ENCODE data around the gene TADA2B. TPM values are rescaled to one million over a fixed set of nuclear protein-coding genes. Genes with fewer than 3 reads are reported as not detected.

The TADA2B gene
- total and polyA plus RNA-seq, 2 experiments from 2014 or later: 15.4 to 20.1 TPM

GRCh38 chr4:7061815-7062214 lies 18.6 kb downstream of the TADA2B start:
- WGBS (ENCODE audit: low lambda C conversion rate, missing lambda C conversion rate): 95% methylated on average over 6 of the region's 6 CpGs
- Histone ChIP-seq H3K27ac (no peak overlapping the region), H3K79me2 (peaks cover 41% of the 10 kb centered on the region), H4K20me1 (ENCODE audit: insufficient read depth, poor library complexity, severe bottlenecking) (peaks cover 43% of the 10 kb centered on the region), H3K9me3 (ENCODE audit: low read depth) (no peaks in the 10 kb centered on the region), H3K36me3 (replicated peaks; ENCODE audit: insufficient read depth, low read depth) (no peaks in the 10 kb centered on the region), H3K27me3 (no peaks in the 10 kb centered on the region), H3K4me3 (no peak overlapping the region), H2AFZ (no peak overlapping the region), H3K4me2 (no peak overlapping the region), H3K9me2 (replicated peaks; ENCODE audit: insufficient read depth) (no peaks in the 10 kb centered on the region), H3K4me1 (ENCODE audit: insufficient read depth) (peaks cover 8% of the 10 kb centered on the region)
- no peak for TF ChIP-seq CTCF (IDR thresholded peaks at IDR 0.05; ENCODE audit: poor library complexity)
- TF ChIP-seq EZH2phosphoT487 (IDR thresholded peaks at IDR 0.05; ENCODE audit: low read depth, severe bottlenecking, unreplicated experiment): no peak
- DNase-seq (ENCODE audit: low spot score): no peak

GRCh38 chr4:7062816-7063215 lies 19.6 kb downstream of the TADA2B start:
- peaks cover 47% of the 10 kb centered on the region for H3K79me2 ChIP-seq

GRCh38 chr4:7063362-7063761 lies 20.2 kb downstream of the TADA2B start:
- no peak overlapping the region for H3K4me2 ChIP-seq
- no peak overlapping the region for H3K27ac ChIP-seq
- WGBS (ENCODE audit: low lambda C conversion rate, missing lambda C conversion rate): 94% methylated on average over 4 of the region's 4 CpGs
- H3K27me3 ChIP-seq: no peaks in the 10 kb centered on the region
- H3K4me1 ChIP-seq (ENCODE audit: insufficient read depth): peaks cover 12% of the 10 kb centered on the region
- no peaks in the 10 kb centered on the region for H3K9me3 ChIP-seq (ENCODE audit: low read depth)
- TF ChIP-seq EZH2 (IDR thresholded peaks at IDR 0.05; ENCODE audit: borderline replicate concordance): no peak
- TF ChIP-seq CTCF (IDR thresholded peaks at IDR 0.05; ENCODE audit: poor library complexity): no peak
- no peak for TF ChIP-seq EZH2phosphoT487 (IDR thresholded peaks at IDR 0.05; ENCODE audit: low read depth, severe bottlenecking, unreplicated experiment)
- no peak for DNase-seq (ENCODE audit: low spot score)
- H4K20me1 ChIP-seq (ENCODE audit: insufficient read depth, poor library complexity, severe bottlenecking): peaks cover 48% of the 10 kb centered on the region
- no peak overlapping the region for H2AFZ ChIP-seq
- peaks cover 47% of the 10 kb centered on the region for H3K79me2 ChIP-seq
- no peaks in the 10 kb centered on the region for H3K36me3 ChIP-seq (replicated peaks; ENCODE audit: insufficient read depth, low read depth)
- no peaks in the 10 kb centered on the region for H3K9me2 ChIP-seq (replicated peaks; ENCODE audit: insufficient read depth)
- H3K4me3 ChIP-seq: no peak overlapping the region

More at GRCh38 chr4:7062816-7063215, 19.6 kb downstream of the TADA2B start:
- Histone ChIP-seq H3K27me3 (no peaks in the 10 kb centered on the region), H4K20me1 (ENCODE audit: insufficient read depth, poor library complexity, severe bottlenecking) (peaks cover 48% of the 10 kb centered on the region), H3K27ac (no peak overlapping the region), H2AFZ (no peak overlapping the region), H3K9me3 (ENCODE audit: low read depth) (no peaks in the 10 kb centered on the region), H3K4me3 (no peak overlapping the region), H3K36me3 (replicated peaks; ENCODE audit: insufficient read depth, low read depth) (no peaks in the 10 kb centered on the region), H3K4me2 (no peak overlapping the region), H3K9me2 (replicated peaks; ENCODE audit: insufficient read depth) (no peaks in the 10 kb centered on the region), H3K4me1 (ENCODE audit: insufficient read depth) (peaks cover 12% of the 10 kb centered on the region)
- no peak for DNase-seq (ENCODE audit: low spot score)
- 95% methylated on average over 4 of the region's 4 CpGs for WGBS (ENCODE audit: low lambda C conversion rate, missing lambda C conversion rate)
- TF ChIP-seq EZH2phosphoT487 (IDR thresholded peaks at IDR 0.05; ENCODE audit: low read depth, severe bottlenecking, unreplicated experiment): no peak

- WGBS (ENCODE audit: low lambda C conversion rate, missing lambda C conversion rate): 96% methylated on average over 11 of the region's 11 CpGs
- no peak overlapping the region for H2AFZ ChIP-seq
- peaks cover 52% of the 10 kb centered on the region for H3K79me2 ChIP-seq
- DNase-seq (ENCODE audit: low spot score): no peak
- no peak overlapping the region for H3K27ac ChIP-seq
- H3K36me3 ChIP-seq (replicated peaks; ENCODE audit: insufficient read depth, low read depth): no peaks in the 10 kb centered on the region
- no peaks in the 10 kb centered on the region for H3K9me2 ChIP-seq (replicated peaks; ENCODE audit: insufficient read depth)
- peaks cover 35% of the 10 kb centered on the region for H4K20me1 ChIP-seq (ENCODE audit: insufficient read depth, poor library complexity, severe bottlenecking)
- no peaks in the 10 kb centered on the region for H3K27me3 ChIP-seq
- no peak for TF ChIP-seq EZH2 (IDR thresholded peaks at IDR 0.05; ENCODE audit: borderline replicate concordance)
- no peak for TF ChIP-seq CTCF (IDR thresholded peaks at IDR 0.05; ENCODE audit: poor library complexity)
- TF ChIP-seq EZH2phosphoT487 (IDR thresholded peaks at IDR 0.05; ENCODE audit: low read depth, severe bottlenecking, unreplicated experiment): no peak
- no peaks in the 10 kb centered on the region for H3K9me3 ChIP-seq (ENCODE audit: low read depth)
- H3K4me2 ChIP-seq: peak overlapping the region; percentile 97
- H3K4me1 ChIP-seq (ENCODE audit: insufficient read depth): peaks cover 17% of the 10 kb centered on the region
- H3K4me3 ChIP-seq: no peak overlapping the region
Observed at GRCh38 chr4:7066006-7066405, 22.8 kb downstream of the TADA2B start.

All from hepatocyte (in vitro differentiated cells).